Calu3 (cell line): ENCODE data around the gene ELAVL2. TPM values are rescaled to one million over a fixed set of nuclear protein-coding genes. Genes with fewer than 3 reads are reported as not detected.

Experiments
- BruUV-seq: library from RNA; stranded (reverse); fragments of 400-500 nt; replicated peaks from 2 replicates; lab custom pipeline; 2021; lab: Mats Ljungman, UMichigan
- CTCF ChIA-PET: fragments of 300-600 bp; sonication (Branson Sonifier 250); formaldehyde crosslinking; loops from one replicate; lab custom pipeline; 2022; ENCODE audit warnings: antibody characterized with exemption; lab: Charles Lee
- DNase-seq: peaks from one replicate; pipeline ENCODE4 v3.0.0; 2022
- H3K27ac Mint-ChIP-seq: one replicate; pipeline ENCODE4 v1.8.0; 2022; ENCODE audit warnings: mixed read lengths; ENCODE audit not compliant: unreplicated experiment
- H3K27me3 Mint-ChIP-seq: one replicate; pipeline ENCODE4 v1.8.0; 2022; ENCODE audit warnings: mixed read lengths; ENCODE audit not compliant: unreplicated experiment
- H3K36me3 Mint-ChIP-seq: one replicate; pipeline ENCODE4 v1.8.0; 2022; ENCODE audit warnings: mild to moderate bottlenecking, moderate library complexity, mixed read lengths; ENCODE audit not compliant: insufficient read depth, unreplicated experiment
- H3K4me1 Mint-ChIP-seq: one replicate; pipeline ENCODE4 v1.8.0; 2022; ENCODE audit warnings: mild to moderate bottlenecking, low read depth, mixed read lengths; ENCODE audit not compliant: unreplicated experiment
- H3K4me3 Mint-ChIP-seq: one replicate; pipeline ENCODE4 v1.8.0; 2022; ENCODE audit warnings: mild to moderate bottlenecking, low read depth, moderate library complexity, mixed read lengths; ENCODE audit not compliant: unreplicated experiment
- H3K9me3 Mint-ChIP-seq: one replicate; pipeline ENCODE4 v1.8.0; 2022; ENCODE audit warnings: low read depth, mixed read lengths; ENCODE audit not compliant: unreplicated experiment
- CTCF ChIP-seq: fragments of 200-600 bp; IDR thresholded peaks from one replicate; pipeline ENCODE4 v1.8.0; 2022; ENCODE audit warnings: antibody characterized with exemption; ENCODE audit not compliant: unreplicated experiment
- intact Hi-C: fragments of 100-400 bp; cut with micrococcal nuclease; formaldehyde crosslinking; loops from one replicate; pipeline ENCODE4 v1.10.0; 2022; ENCODE audit not compliant: unreplicated experiment
- total RNA-seq: library from RNA; stranded (reverse); gene quantifications from 2 replicates; pipeline ENCODE4 v1.2.3, GENCODE V29; 2022

Gene ELAVL2
- total RNA-seq, 1 experiment from 2014 or later: not detected

GRCh38 chr9:23663946-23664345, 162.1 kb downstream of the ELAVL2 start:
- Mint-ChIP-seq H3K4me1 (peaks cover 8% of the 10 kb centered on the region), H3K4me3 (no peak overlapping the region), H3K9me3 (peaks cover 10% of the 10 kb centered on the region), H3K27me3 (peaks cover 10% of the 10 kb centered on the region), H3K27ac (no peak overlapping the region), H3K36me3 (no peaks in the 10 kb centered on the region)
- no peak for DNase-seq
- no peak for TF ChIP-seq CTCF
- no TSS peak for BruUV-seq
- intact Hi-C loops: no loop called here
- CTCF ChIA-PET: no interaction called here

GRCh38 chr9:23663536-23663935, 162.5 kb downstream of the ELAVL2 start:
- Mint-ChIP-seq H3K27ac (no peak overlapping the region), H3K36me3 (no peaks in the 10 kb centered on the region), H3K9me3 (peaks cover 10% of the 10 kb centered on the region), H3K4me1 (peaks cover 8% of the 10 kb centered on the region), H3K4me3 (no peak overlapping the region), H3K27me3 (peaks cover 10% of the 10 kb centered on the region)
- BruUV-seq: no TSS peak
- no peak for DNase-seq
- no peak for TF ChIP-seq CTCF
- intact Hi-C loops: no loop called here
- CTCF ChIA-PET: no interaction called here

GRCh38 chr9:23663125-23663524, 162.9 kb downstream of the ELAVL2 start:
- H3K27me3 Mint-ChIP-seq: peaks cover 10% of the 10 kb centered on the region
- CTCF ChIA-PET: no interaction called here
- H3K4me1 Mint-ChIP-seq: peaks cover 8% of the 10 kb centered on the region
- intact Hi-C loops: no loop called here
- TF ChIP-seq CTCF: no peak
- H3K4me3 Mint-ChIP-seq: no peak overlapping the region
- no TSS peak for BruUV-seq
- no peak for DNase-seq
- no peaks in the 10 kb centered on the region for H3K36me3 Mint-ChIP-seq
- H3K9me3 Mint-ChIP-seq: peaks cover 10% of the 10 kb centered on the region
- no peak overlapping the region for H3K27ac Mint-ChIP-seq

GRCh38 chr9:23662320-23662719, 163.7 kb downstream of the ELAVL2 start:
- H3K27ac Mint-ChIP-seq: no peak overlapping the region
- no peak for TF ChIP-seq CTCF
- no peak overlapping the region for H3K4me3 Mint-ChIP-seq
- DNase-seq: no peak
- no peaks in the 10 kb centered on the region for H3K36me3 Mint-ChIP-seq
- peaks cover 10% of the 10 kb centered on the region for H3K27me3 Mint-ChIP-seq
- intact Hi-C loops: no loop called here
- BruUV-seq: no TSS peak
- CTCF ChIA-PET: interaction anchor here (0.6 kb wide), 1 partner anchor 218 kb away, joined by 3 read pairs; no protein-coding TSS in a partner anchor
- peaks cover 5% of the 10 kb centered on the region for H3K9me3 Mint-ChIP-seq
- H3K4me1 Mint-ChIP-seq: peaks cover 8% of the 10 kb centered on the region
